Prostate gland (tissue), 2 donors: ENCODE measurements around the gene SUN1. TPM values are rescaled to one million over a fixed set of nuclear protein-coding genes. Genes with fewer than 3 reads are reported as not detected.

Experiments used
- DNase-seq: peaks from one replicate; pipeline ENCODE4 v3.0.0-alpha.2; 2019; ENCODE audit warnings: low spot score
- H3K27ac ChIP-seq, 2 donors: fragments of 200-600 bp; sonication (generic); 2 replicates each; pipeline ENCODE4 v1.5.1; 2017 to 2019
- H3K27me3 ChIP-seq: fragments of 200-600 bp; sonication (generic); replicated peaks from 2 replicates; pipeline ENCODE4 v1.5.1; 2019; ENCODE audit not compliant: insufficient read depth
- H3K36me3 ChIP-seq, 2 donors: fragments of 200-600 bp; sonication (generic); 1 replicate in 1 of 2; 2 replicates in 1 of 2; pipeline versions ENCODE4 v1.5.1 to v1.8.1; 2017 to 2019
- H3K4me1 ChIP-seq: fragments of 200-600 bp; sonication (generic); replicated peaks from 2 replicates; pipeline ENCODE4 v1.5.1; 2019
- H3K4me3 ChIP-seq, 2 donors: fragments of 200-600 bp; sonication (generic); 2 replicates each; pipeline ENCODE4 v1.5.1; 2017 to 2019
- H3K9me3 ChIP-seq: fragments of 200-600 bp; sonication (generic); 2 replicates; pipeline ENCODE4 v1.5.1; 2017
- CTCF ChIP-seq, 4 experiments: fragments of 200-600 bp in 2 of 4; fragments of 450-650 bp in 2 of 4; sonication (generic) in 2 of 4; IDR thresholded peaks; 1 replicate in 3 of 4; 2 replicates in 1 of 4; pipeline ENCODE4 v1.5.1; 2016 to 2019; ENCODE audit warnings: antibody characterized with exemption in 4 of 4, mild to moderate bottlenecking in 2 of 4, moderate library complexity in 2 of 4
- POLR2A ChIP-seq: fragments of 450-650 bp; IDR thresholded peaks from one replicate; pipeline ENCODE4 v1.6.1; 2016; ENCODE audit warnings: antibody characterized with exemption, mild to moderate bottlenecking
- POLR2AphosphoS5 ChIP-seq: sonication (generic); formaldehyde crosslinking; IDR thresholded peaks from one replicate; pipeline ENCODE4 v1.6.1; 2017; ENCODE audit warnings: antibody characterized with exemption
- WGBS: methylation state at CpG from one replicate; pipeline ENCODE4 v1.1.5; 2018; 5-methylcytosine and 5-hydroxymethylcytosine counted together
- intact Hi-C: fragments of 100-400 bp; cut with DNase I; formaldehyde crosslinking; loops from one replicate; pipeline ENCODE4 v1.14.2; 2022
- total RNA-seq, 2 donors: library from RNA; depleted of rRNA; stranded (reverse); fragments of >200 nt; gene quantifications; one replicate each; pipeline ENCODE4 v1.1.0, GENCODE V29; 2016

The SUN1 gene
- total RNA-seq, 2 donors from 2014 or later = 106 to 177 TPM

GRCh38 chr7:896346-897075, 64.2 kb downstream of the SUN1 start:
- no peaks in the 10 kb centered on the region for H3K27me3 ChIP-seq
- 90% methylated on average over 42 of the region's 42 CpGs for WGBS
- no peak overlapping the region for H3K4me3 ChIP-seq
- no peaks in the 10 kb centered on the region for H3K9me3 ChIP-seq
- no peaks in the 10 kb centered on the region for H3K4me1 ChIP-seq
- H3K36me3 ChIP-seq = peaks cover 10 to 14% of the 10 kb centered on the region in 2 donors
- TF ChIP-seq POLR2A = no peak
- no peak for TF ChIP-seq CTCF (IDR thresholded peaks at IDR 0.05)
- no peak for TF ChIP-seq POLR2AphosphoS5
- no peak for DNase-seq
- intact Hi-C loops = no loop called here
- H3K27ac ChIP-seq = no peak overlapping the region

- WGBS = 89% methylated on average over 11 of the region's 14 CpGs
- Histone ChIP-seq H3K4me1 (no peaks in the 10 kb centered on the region), H3K27ac (no peak overlapping the region), H3K4me3 (no peak overlapping the region), H3K36me3 (peaks cover 8 to 10% of the 10 kb centered on the region in 2 donors), H3K27me3 (no peaks in the 10 kb centered on the region), H3K9me3 (no peaks in the 10 kb centered on the region)
- DNase-seq = no peak
- intact Hi-C loops = no loop called here
- TF ChIP-seq POLR2A = no peak
- TF ChIP-seq POLR2AphosphoS5 = no peak
- TF ChIP-seq CTCF (IDR thresholded peaks at IDR 0.05) = no peak
Measured at GRCh38 chr7:897086-897485, 64.8 kb downstream of the SUN1 start.

- H3K27ac ChIP-seq = no peak overlapping the region
- 50% methylated on average over 27 of the region's 27 CpGs for WGBS
Measured at GRCh38 chr7:897771-898376, 65.6 kb downstream of the SUN1 start.

GRCh38 chr7:898460-898854, 66.2 kb downstream of the SUN1 start:
- H3K36me3 ChIP-seq = peaks cover 7 to 10% of the 10 kb centered on the region in 2 donors
- intact Hi-C loops = no loop called here
- no peaks in the 10 kb centered on the region for H3K9me3 ChIP-seq
- no peaks in the 10 kb centered on the region for H3K4me1 ChIP-seq
- H3K27me3 ChIP-seq = no peaks in the 10 kb centered on the region
- WGBS = 84% methylated on average over 8 of the region's 18 CpGs
- no peak for TF ChIP-seq POLR2A
- no peak for TF ChIP-seq CTCF (IDR thresholded peaks at IDR 0.05)
- no peak for TF ChIP-seq POLR2AphosphoS5
- H3K27ac ChIP-seq = no peak overlapping the region
- no peak for DNase-seq
- no peak overlapping the region for H3K4me3 ChIP-seq

More at GRCh38 chr7:897771-898376, 65.6 kb downstream of the SUN1 start:
- no peaks in the 10 kb centered on the region for H3K9me3 ChIP-seq
- intact Hi-C loops = no loop called here
- peaks cover 7 to 10% of the 10 kb centered on the region in 2 donors for H3K36me3 ChIP-seq
- no peak for TF ChIP-seq POLR2AphosphoS5
- no peak for TF ChIP-seq POLR2A
- no peak for TF ChIP-seq CTCF (IDR thresholded peaks at IDR 0.05)
- peak; percentile 41 for DNase-seq
- no peaks in the 10 kb centered on the region for H3K27me3 ChIP-seq
- H3K4me1 ChIP-seq = no peaks in the 10 kb centered on the region
- H3K4me3 ChIP-seq = no peak overlapping the region
